H1 (cell line): ENCODE data around the gene OPCML. TPM values are rescaled to one million over a fixed set of nuclear protein-coding genes. Genes with fewer than 3 reads are reported as not detected.

Experiments used
- EP300 ChIP-seq, 2 experiments: IDR thresholded peaks; 1 replicate in 1 of 2; 2 replicates in 1 of 2; pipeline ENCODE4 v1.6.1; 2011 to 2012; ENCODE audit warnings: low read depth in 2 of 2, low read length in 2 of 2, mild to moderate bottlenecking in 2 of 2, borderline replicate concordance in 1 of 2, inconsistent platforms in 1 of 2, moderate library complexity in 1 of 2
- HDAC2 ChIP-seq, 2 experiments: fragments of 300-600 bp in 1 of 2; sonication (generic) in 1 of 2; IDR thresholded peaks; 2 replicates each; pipeline ENCODE4 v1.6.1; 2011 to 2012; ENCODE audit warnings: low read depth in 2 of 2, low read length in 2 of 2, mild to moderate bottlenecking in 2 of 2, moderate library complexity in 2 of 2, borderline replicate concordance in 1 of 2, inconsistent platforms in 1 of 2
- POLR2A ChIP-seq, 2 experiments: IDR thresholded peaks; 1 replicate in 1 of 2; 2 replicates in 1 of 2; pipeline ENCODE4 v1.6.1; 2011; ENCODE audit warnings: low read depth in 2 of 2, low read length in 2 of 2, mild to moderate bottlenecking in 2 of 2; ENCODE audit errors: control extremely low read depth in 1 of 2
- POU5F1 ChIP-seq: IDR thresholded peaks from 2 replicates; pipeline ENCODE4 v1.6.1; 2011; ENCODE audit warnings: low read depth, mild to moderate bottlenecking, low read length, moderate library complexity
- TCF12 ChIP-seq: IDR thresholded peaks from 2 replicates; pipeline ENCODE4 v1.6.1; 2011; ENCODE audit warnings: low read depth, mild to moderate bottlenecking, low read length
- TEAD4 ChIP-seq: IDR thresholded peaks from 2 replicates; pipeline ENCODE4 v1.6.1; 2012; ENCODE audit warnings: low read depth, low read length, inconsistent platforms, mixed read lengths
- polyA plus RNA-seq, 7 experiments: library from polyadenylated mRNA; depleted of rRNA in 3 of 7; stranded (reverse) in 5 of 7; unstranded in 2 of 7; fragments of >200 nt in 5 of 7; fragments of 200-250 nt in 2 of 7; gene quantifications; 1 replicate in 5 of 7; 2 replicates in 1 of 7; 4 replicates in 1 of 7; pipeline versions ENCODE4 v1.2.1 to v1.2.3, GENCODE V29; 2011 to 2013; ENCODE audit warnings: missing spikeins in 2 of 7, mixed read lengths in 2 of 7
- total RNA-seq: library from RNA; stranded (reverse); fragmentation: NEBNext Ultra II Directional; extraction: Animal tissue kit (Norgen Biotek cat#: 25700); gene quantifications from 2 replicates; pipeline ENCODE4 v1.2.1, GENCODE V29; 2021

Gene OPCML
- total and polyA plus RNA-seq, 2 of the 8 experiments (the other 6 are each of a cell fraction or from before 2014, with no cell fraction given): 2.3 to 3.1 TPM

DNA sequence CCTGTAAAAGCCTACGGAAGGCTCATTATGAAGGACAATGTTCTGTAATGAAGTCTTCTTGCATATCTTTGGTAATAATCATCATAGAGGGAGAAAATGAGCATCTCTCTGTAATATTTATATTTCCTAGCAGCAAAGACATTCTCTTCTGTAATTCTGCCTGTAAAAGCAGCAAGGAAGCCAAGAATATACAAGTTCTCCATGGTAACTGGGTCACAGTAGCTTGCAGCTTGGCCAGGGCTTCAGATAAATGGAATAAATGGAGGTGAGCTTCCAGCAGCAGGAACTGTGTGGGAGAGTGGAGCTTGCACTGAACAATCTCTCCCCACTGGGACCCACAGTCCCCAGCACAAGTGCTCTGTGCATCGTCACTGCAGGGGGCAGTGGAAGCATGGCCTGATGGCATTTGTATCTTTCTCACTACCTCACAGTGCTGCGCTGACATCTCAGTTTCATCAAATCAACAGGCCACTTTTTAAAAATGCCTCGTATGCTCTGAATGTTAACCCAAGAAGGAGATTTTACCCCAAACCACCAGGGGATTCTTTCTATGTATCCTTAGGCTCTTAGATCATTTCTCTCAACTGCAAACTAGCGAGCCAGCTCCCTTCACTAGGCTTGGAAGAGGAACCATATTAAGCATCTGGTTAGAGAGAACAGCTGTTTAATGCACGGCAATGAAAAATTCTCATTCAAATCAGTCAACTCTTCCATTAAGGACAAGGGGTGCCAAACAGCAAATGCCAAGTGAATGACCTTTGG lies 1059.7 kb downstream of the OPCML start (continued):
- no peak for TF ChIP-seq EP300 (IDR thresholded peaks at IDR 0.05; ENCODE audit: borderline replicate concordance in 1 of 2, low read depth in 2 of 2, low read length in 2 of 2)
- TF ChIP-seq HDAC2 (IDR thresholded peaks at IDR 0.05; ENCODE audit: borderline replicate concordance in 1 of 2, low read depth in 2 of 2, low read length in 2 of 2): no peak
- TF ChIP-seq TEAD4: no peak
- no peak for TF ChIP-seq POU5F1
- TF ChIP-seq TCF12: no peak
- TF ChIP-seq POLR2A (IDR thresholded peaks at IDR 0.05; ENCODE audit: control extremely low read depth in 1 of 2, low read depth in 2 of 2, low read length in 2 of 2): no peak
